Head of caudate nucleus (tissue), 42 donors: ENCODE data around the gene RPS6KA4.

Experiments used
- DNase-seq, 42 donors: peaks; one replicate each; pipeline versions ENCODE4 v3.0.0 to v3.0.0-alpha.2; 2020 to 2021; ENCODE audit warnings: mixed read lengths in 7 of 42
- intact Hi-C: fragments of 100-400 bp; cut with DNase I; formaldehyde crosslinking; loops from one replicate; pipeline ENCODE4 v1.15.0; 2022

RPS6KA4 gene

DNA sequence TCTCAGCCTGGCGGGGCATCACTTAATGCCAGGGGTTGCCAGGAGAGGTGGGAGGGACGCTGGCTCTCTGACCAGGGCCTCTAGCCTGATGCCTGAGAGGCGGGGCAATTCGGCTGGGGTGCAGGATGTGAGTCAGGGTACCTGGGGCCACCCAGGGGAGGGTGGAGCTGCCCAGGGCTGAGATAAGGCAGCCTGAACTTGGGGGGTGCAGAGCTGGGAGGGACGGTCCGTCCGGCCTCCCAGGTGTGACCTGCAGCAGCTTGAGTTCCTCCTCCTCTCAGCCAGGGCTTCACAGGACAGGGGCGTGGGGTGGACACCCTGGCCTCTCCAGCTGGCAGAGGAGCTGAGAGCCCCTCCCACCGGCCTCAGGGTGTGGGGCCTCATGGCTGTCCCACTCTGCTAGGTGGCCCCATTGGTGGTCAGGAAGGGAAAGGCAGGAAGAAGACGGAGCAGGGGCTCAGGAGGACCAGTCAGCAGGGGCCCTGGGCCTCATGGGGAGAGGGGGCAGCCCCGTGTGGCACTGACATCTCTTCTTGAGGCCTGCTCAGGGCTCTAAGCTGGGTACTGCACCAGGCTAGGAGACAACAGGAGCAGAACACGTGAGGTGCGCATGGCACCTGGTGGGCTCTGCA is 942 bp upstream of the RPS6KA4 start:
- intact Hi-C loops, result loop anchor here (5.0 kb wide), 1 partner anchor 41 kb away; the partner anchor contains the start of genes PRDX5 and TRMT112
- no peak for DNase-seq

GRCh38 chr11:64358536-64358906 is 441 bp upstream of the RPS6KA4 start:
- intact Hi-C loops, result loop anchor here (5.0 kb wide), 1 partner anchor 41 kb away; the partner anchor contains the start of genes PRDX5 and TRMT112
- no peak for DNase-seq

- DNase-seq, result peak; percentile 44 to 88 (median 78)
- intact Hi-C loops, result loop anchor here (5.0 kb wide), 1 partner anchor 43 kb away; the partner anchor contains the start of genes PRDX5 and TRMT112
These were observed 917 bp downstream of the RPS6KA4 start for GRCh38 chr11:64359712-64360445.

DNA sequence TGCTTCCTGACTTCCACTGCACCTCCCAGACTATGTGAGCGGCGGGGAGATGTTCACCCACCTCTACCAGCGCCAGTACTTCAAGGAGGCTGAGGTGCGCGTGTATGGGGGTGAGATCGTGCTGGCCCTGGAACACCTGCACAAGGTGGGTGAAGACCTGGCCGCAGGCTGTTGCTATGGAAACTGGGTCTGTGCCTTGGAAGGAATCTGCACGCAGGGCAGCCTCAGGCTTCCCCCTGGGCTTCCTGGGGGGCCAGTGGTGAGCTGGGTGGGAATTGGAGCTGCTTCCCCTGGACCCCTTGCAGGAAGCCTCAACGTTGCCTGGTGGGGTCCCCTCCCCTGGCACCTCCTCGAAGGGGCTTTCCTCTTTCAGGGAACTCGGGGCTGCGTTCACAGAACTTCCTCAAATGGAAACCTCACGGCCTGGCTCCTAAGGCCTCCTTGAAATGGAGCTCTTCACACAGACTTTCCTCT is 1.5 kb downstream of the RPS6KA4 start:
- peak in 2 of 42 donors; percentile 19 to 36 for DNase-seq

DNA sequence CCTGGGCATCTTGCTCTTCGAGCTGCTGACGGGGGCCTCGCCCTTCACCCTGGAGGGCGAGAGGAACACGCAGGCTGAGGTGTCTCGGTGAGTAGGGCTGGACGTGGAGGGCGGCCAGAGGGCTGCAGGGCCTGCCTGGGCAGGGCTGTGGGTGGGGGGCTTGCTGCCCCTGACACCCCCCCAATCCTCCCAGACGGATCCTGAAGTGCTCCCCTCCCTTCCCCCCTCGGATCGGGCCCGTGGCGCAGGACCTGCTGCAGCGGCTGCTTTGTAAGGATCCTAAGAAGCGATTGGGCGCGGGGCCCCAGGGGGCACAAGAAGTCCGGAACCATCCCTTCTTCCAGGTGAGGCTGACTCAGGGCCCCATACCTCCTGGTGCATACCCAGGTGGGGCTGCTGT is 2.7 kb downstream of the RPS6KA4 start:
- intact Hi-C loops, result no loop called here
- DNase-seq, result no peak

More for the DNA sequence above, 1.5 kb downstream of the RPS6KA4 start:
- intact Hi-C loops, result no loop called here

DNA sequence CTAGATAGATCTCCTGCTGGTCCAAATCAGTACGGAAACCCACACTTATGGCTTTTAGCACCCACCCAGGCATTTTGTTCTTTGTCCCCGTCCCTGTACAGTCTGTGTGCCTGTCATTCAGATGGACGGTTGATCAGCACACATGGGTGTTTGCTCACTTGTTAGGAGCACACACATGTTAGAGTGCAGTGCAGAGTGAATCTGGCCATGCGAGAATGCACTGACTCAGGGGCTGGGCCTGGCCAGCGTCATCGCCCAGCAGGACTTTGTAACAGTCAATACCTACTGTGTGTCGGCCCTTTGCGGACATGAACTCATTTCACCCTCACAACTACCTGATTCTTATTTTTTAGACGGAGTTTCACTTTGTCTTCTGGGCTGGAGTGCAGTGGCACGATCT is 3.4 kb downstream of the RPS6KA4 start:
- intact Hi-C loops, result no loop called here
- DNase-seq, result no peak

DNA sequence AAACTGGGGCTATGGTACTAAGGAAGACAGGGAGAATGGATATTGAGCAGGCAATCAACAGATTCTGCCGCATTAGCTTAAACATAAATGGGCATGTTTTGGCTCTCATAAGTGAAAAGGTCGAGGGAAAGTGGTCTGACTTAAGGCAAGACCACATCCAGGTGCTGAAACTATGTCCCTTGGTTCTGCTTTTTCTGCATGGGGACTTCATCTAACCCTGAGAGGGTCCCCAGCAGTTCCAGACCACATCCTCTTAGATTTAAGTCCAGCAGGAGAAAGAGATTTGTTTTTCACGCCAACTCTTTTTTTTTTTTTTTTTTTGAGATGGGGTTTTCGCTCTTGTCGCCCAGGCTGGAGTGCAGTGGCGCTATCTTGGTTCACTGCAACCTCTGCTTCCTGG is 5.5 kb downstream of the RPS6KA4 start:
- intact Hi-C loops, result no loop called here

DNA sequence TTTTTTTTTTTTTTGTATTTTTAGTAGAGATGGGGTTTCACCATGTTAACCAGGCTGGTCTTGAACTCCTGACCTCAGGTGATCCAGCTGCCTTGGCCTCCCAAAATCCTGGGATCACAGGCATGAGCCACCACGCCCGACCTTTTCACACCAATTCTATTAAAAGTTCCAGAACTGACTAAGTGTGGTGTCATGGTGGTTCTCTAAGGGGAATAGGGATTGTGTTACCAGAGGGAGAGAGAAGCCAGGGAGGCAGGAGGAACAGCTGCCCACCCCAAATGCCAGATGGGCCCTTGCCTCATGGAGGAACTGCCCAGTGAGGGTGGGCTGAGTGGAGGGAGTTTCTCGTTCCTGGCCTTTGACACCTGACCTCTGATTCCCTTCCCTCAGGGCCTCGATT is 5.9 kb downstream of the RPS6KA4 start:
- DNase-seq, result no peak
- intact Hi-C loops, result no loop called here

More for the DNA sequence above, 5.5 kb downstream of the RPS6KA4 start:
- DNase-seq, result no peak

DNA sequence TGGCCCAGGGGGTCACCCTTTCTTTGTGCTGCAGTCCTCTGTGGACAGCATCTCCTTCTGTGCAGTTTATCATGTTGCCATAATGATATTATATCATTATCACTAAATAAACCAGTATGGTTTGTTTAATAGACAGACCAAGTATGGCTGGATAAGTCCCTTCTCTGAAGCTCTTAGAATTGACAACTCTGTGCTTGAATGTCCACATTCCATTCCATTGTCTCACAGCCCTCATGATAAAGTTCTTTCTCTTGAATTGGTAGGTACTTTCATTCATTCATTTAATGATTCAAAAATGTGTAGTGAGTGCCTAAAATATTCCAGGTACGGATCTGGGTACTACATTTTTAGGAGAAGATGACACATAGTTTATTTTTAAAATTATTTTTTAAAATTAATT is 7.8 kb downstream of the RPS6KA4 start:
- no peak for DNase-seq
- intact Hi-C loops, result no loop called here

DNA sequence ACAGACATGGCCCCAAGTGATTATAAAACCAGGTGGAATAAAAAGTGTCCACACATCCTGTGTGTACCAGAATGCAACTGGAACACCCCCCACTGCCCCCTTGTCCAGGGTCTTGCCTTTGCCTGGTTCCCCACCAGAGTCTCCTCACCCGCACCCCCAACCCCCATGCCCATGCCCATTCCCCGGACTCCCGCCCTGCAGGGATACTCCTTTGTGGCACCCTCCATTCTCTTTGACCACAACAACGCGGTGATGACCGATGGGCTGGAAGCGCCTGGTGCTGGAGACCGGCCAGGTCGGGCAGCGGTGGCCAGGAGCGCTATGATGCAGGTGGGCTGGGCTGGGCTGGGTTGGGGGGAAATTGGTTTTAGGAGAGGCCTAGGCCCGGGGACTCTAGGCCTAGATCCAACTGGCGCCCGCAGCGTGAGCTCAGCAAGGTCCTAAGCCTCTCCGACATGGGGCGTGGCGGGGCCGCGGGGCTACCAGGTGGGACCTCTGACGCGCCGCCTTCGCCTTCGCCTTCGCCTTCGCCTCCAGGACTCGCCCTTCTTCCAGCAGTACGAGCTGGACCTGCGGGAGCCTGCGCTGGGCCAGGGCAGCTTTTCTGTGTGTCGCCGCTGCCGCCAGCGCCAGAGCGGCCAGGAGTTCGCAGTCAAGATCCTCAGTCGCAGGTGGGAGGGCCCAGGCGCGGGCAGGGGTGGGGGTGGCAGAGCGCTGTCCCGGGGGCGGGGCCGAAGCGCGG is 9.1 kb downstream of the RPS6KA4 start:
- intact Hi-C loops, result no loop called here

DNA sequence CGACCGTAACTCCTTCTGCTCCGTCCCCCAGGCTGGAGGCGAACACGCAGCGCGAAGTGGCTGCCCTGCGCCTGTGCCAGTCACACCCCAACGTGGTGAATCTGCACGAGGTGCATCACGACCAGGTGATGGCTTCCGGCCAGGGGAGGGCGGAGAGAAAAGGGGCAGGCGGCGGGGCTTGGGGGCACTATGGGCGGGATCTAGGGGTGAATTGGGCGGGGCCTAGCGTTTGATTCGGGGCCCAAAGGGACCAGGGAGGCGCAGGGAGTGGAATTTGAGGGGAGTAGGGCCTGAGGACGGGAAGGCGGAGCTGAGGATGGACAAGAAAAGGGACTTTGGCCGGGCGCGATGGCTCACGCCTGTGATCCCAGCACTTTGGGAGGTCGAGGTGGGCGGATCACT is 9.7 kb downstream of the RPS6KA4 start:
- DNase-seq, result no peak
- intact Hi-C loops, result no loop called here

More for the DNA sequence above, 9.1 kb downstream of the RPS6KA4 start:
- DNase-seq, result no peak

DNA sequence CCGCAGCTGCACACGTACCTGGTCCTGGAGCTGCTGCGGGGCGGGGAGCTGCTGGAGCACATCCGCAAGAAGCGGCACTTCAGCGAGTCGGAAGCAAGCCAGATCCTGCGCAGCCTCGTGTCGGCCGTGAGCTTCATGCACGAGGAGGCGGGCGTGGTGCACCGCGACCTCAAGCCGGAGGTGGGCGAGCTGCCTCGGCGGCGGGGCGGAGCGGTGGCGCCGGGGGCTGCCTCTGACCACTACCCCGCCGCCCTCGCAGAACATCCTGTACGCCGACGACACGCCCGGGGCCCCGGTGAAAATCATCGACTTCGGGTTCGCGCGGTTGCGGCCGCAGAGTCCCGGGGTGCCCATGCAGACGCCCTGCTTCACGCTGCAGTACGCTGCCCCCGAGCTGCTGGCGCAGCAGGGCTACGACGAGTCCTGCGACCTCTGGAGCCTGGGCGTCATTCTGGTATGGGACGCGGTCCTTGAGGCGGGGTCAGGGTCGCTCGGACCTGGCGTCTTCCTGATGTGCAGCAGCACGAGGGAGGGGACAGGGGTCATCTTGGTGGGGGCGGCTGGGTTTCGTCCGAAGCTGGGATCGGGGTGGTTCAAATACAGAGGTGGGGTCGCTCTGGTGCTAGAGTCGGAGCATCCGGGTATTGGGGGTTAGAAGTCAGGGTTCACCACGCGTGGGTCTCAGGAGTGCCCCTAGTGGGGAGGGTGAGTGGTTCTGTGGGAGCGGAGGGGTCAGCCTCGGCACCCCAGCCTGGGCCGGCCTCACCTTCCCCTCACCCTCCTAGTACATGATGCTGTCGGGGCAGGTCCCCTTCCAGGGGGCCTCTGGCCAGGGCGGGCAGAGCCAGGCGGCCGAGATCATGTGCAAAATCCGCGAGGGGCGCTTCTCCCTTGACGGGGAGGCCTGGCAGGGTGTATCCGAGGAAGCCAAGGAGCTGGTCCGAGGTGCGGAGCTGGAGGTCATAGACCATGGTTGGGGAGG is 10.8 kb downstream of the RPS6KA4 start:
- no peak for DNase-seq
- intact Hi-C loops, result no loop called here

- no peak for DNase-seq
- intact Hi-C loops, result no loop called here
These were observed 12.2 kb downstream of the RPS6KA4 start for GRCh38 chr11:64371201-64371600.

GRCh38 chr11:64372021-64372420 is 13.1 kb downstream of the RPS6KA4 start:
- DNase-seq, result no peak
- intact Hi-C loops, result no loop called here

GRCh38 chr11:64372802-64373597 is 14.0 kb downstream of the RPS6KA4 start:
- intact Hi-C loops, result no loop called here
- DNase-seq, result peak; percentile 46 to 89 (median 72)

- no peak for DNase-seq
- intact Hi-C loops, result no loop called here
These were observed 14.6 kb downstream of the RPS6KA4 start for GRCh38 chr11:64373598-64373974.

GRCh38 chr11:64376071-64376470 is 17.1 kb downstream of the RPS6KA4 start:
- DNase-seq, result no peak
- intact Hi-C loops, result no loop called here

DNA sequence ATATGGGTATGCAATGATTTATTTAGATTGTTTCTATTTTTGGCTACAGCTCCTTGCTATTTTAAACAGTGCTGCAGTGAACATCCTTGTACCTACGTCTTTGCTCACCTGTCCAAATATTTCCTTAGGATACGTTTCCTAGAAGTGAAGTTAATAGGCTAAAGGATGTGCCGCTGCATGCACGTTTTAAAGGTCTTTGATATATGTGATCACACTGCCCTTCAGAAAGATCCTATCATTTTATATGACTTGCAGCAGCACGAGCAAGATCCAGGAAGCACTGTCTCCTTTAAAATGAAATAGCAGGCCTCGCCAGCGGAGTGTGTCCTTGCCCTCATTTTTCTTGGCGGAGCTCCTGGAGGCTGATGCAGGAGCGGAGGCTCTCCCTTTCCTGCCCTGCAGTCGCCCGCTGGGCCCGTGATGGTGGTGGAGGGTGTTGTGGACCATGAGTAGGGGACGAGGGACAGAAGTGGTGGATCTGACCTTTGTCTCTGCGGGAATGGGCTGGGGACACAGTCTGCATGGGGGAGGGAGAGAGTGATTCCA is 19.4 kb downstream of the RPS6KA4 start:
- peak in 13 of 42 donors; percentile 18 to 61 (median 36) for DNase-seq
- intact Hi-C loops, result no loop called here
